ENCODE measurements around the gene SPATS2L. TPM values are rescaled to one million over a fixed set of nuclear protein-coding genes. Genes with fewer than 3 reads are reported as not detected.
A peak's percentile ranks its signal among the peaks of the same experiment; 100 is the strongest.

SPATS2L gene
- total RNA-seq, 1 donor from 2014 or later, result 100 TPM

GRCh38 chr2:200367155-200367554 lies 60.7 kb downstream of the SPATS2L start:
- H3K9me3 ChIP-seq, result no peaks in the 10 kb centered on the region
- H3K36me3 ChIP-seq, result no peaks in the 10 kb centered on the region
- peaks cover 13% of the 10 kb centered on the region for H3K4me1 ChIP-seq
- H3K27ac ChIP-seq, result no peak overlapping the region
- ATAC-seq, result peak; percentile 40 to 43
- intact Hi-C loops (cut with DNase I), result no loop called here
- DNase-seq, result no peak
- no peak for TF ChIP-seq CTCF (IDR thresholded peaks at IDR 0.05)
- no peak overlapping the region for H3K4me3 ChIP-seq
- H3K27me3 ChIP-seq (ENCODE audit: low read depth), result no peaks in the 10 kb centered on the region

- Histone ChIP-seq H3K4me1 (peaks cover 21% of the 10 kb centered on the region), H3K27me3 (ENCODE audit: low read depth) (no peaks in the 10 kb centered on the region), H3K9me3 (no peaks in the 10 kb centered on the region), H3K36me3 (no peaks in the 10 kb centered on the region), H3K4me3 (no peak overlapping the region), H3K27ac (no peak overlapping the region)
- ATAC-seq (peak; percentile 56 to 69), DNase-seq (no peak)
- TF ChIP-seq CTCF (IDR thresholded peaks at IDR 0.05), result no peak
- intact Hi-C loops (cut with DNase I), result no loop called here
Measured at GRCh38 chr2:200369886-200370285, 63.4 kb downstream of the SPATS2L start.

- Histone ChIP-seq H3K4me1 (peaks cover 34% of the 10 kb centered on the region), H3K36me3 (no peaks in the 10 kb centered on the region), H3K4me3 (peak overlapping the region; percentile 16), H3K27me3 (ENCODE audit: low read depth) (no peaks in the 10 kb centered on the region), H3K27ac (peak overlapping the region; percentile 21), H3K9me3 (no peaks in the 10 kb centered on the region)
- intact Hi-C loops (cut with DNase I), result no loop called here
- no peak for DNase-seq
- no peak for ATAC-seq
- no peak for TF ChIP-seq CTCF (IDR thresholded peaks at IDR 0.05)
Measured at GRCh38 chr2:200373231-200373630, 66.7 kb downstream of the SPATS2L start.

GRCh38 chr2:200373973-200374416 lies 67.5 kb downstream of the SPATS2L start:
- peak; percentile 70 to 78 for ATAC-seq

GRCh38 chr2:200376513-200377354 lies 70.2 kb downstream of the SPATS2L start:
- DNase-seq (no peak), ATAC-seq (peak; percentile 13 to 39)
- Histone ChIP-seq H3K4me3 (no peak overlapping the region), H3K27ac (peak overlapping the region; percentile 66), H3K9me3 (no peaks in the 10 kb centered on the region), H3K4me1 (peaks cover 66% of the 10 kb centered on the region), H3K36me3 (no peaks in the 10 kb centered on the region), H3K27me3 (ENCODE audit: low read depth) (no peaks in the 10 kb centered on the region)
- TF ChIP-seq CTCF (IDR thresholded peaks at IDR 0.05), result no peak
- intact Hi-C loops (cut with DNase I), result no loop called here

More at GRCh38 chr2:200373973-200374416, 67.5 kb downstream of the SPATS2L start:
- Histone ChIP-seq H3K4me3 (peak overlapping the region; percentile 16), H3K27ac (peak overlapping the region; percentile 21), H3K9me3 (no peaks in the 10 kb centered on the region), H3K4me1 (peaks cover 40% of the 10 kb centered on the region), H3K36me3 (no peaks in the 10 kb centered on the region), H3K27me3 (ENCODE audit: low read depth) (no peaks in the 10 kb centered on the region)
- intact Hi-C loops (cut with DNase I), result no loop called here
- no peak for DNase-seq
- TF ChIP-seq CTCF (IDR thresholded peaks at IDR 0.05), result no peak

Data from lower lobe of right lung (tissue), 2 donors.